ENCODE data around the gene CERS6.

GRCh38 chr2:168541858-168542257 lies 85.8 kb downstream of the CERS6 start:
- TF ChIP-seq CTCF (IDR thresholded peaks at IDR 0.05) (no peak), POLR2AphosphoS5 (IDR thresholded peaks at IDR 0.05) (no peak), POLR2A (IDR thresholded peaks at IDR 0.05) (no peak)

Measured in breast epithelium (tissue), 3 donors.